VCaP (cell line): ENCODE measurements around the gene IFIT1B.
A peak's percentile ranks its signal among the peaks of the same experiment; 100 is the strongest.

ENCODE experiments used
- H3K27ac ChIP-seq: fragments of 450-650 bp; 2 replicates; pipeline ENCODE4 v1.5.1; 2017
- CTCF ChIP-seq: fragments of 450-650 bp; conservative IDR thresholded peaks from 2 replicates; pipeline ENCODE4 v1.5.1; 2017; ENCODE audit warnings: mild to moderate bottlenecking, moderate library complexity

The IFIT1B gene

GRCh38 chr10:89363729-89364442 is 14.0 kb upstream of the IFIT1B start:
- no peak for TF ChIP-seq CTCF
- H3K27ac ChIP-seq: no peak overlapping the region

GRCh38 chr10:89364531-89364930 is 13.3 kb upstream of the IFIT1B start:
- no peak for TF ChIP-seq CTCF
- peak overlapping the region; percentile 25 for H3K27ac ChIP-seq

GRCh38 chr10:89367529-89367928 is 10.3 kb upstream of the IFIT1B start:
- TF ChIP-seq CTCF: no peak
- no peak overlapping the region for H3K27ac ChIP-seq

GRCh38 chr10:89368129-89368528 is 9.7 kb upstream of the IFIT1B start:
- no peak overlapping the region for H3K27ac ChIP-seq
- TF ChIP-seq CTCF: no peak

GRCh38 chr10:89369156-89370105 is 8.4 kb upstream of the IFIT1B start:
- TF ChIP-seq CTCF: peak; percentile 70
- no peak overlapping the region for H3K27ac ChIP-seq

- TF ChIP-seq CTCF: no peak
- no peak overlapping the region for H3K27ac ChIP-seq
Observed at GRCh38 chr10:89371079-89371478, 6.8 kb upstream of the IFIT1B start.

GRCh38 chr10:89371987-89372386 is 5.9 kb upstream of the IFIT1B start:
- no peak for TF ChIP-seq CTCF
- H3K27ac ChIP-seq: peak overlapping the region; percentile 87; the same call in 1 of the 2 replicates
